ENCODE results near the gene SEPTIN5. TPM values are rescaled to one million over a fixed set of nuclear protein-coding genes. Genes with fewer than 3 reads are reported as not detected.

Gene SEPTIN5
- total and polyA plus RNA-seq, 12 donors = 56.5 to 218 (median 143) TPM

GRCh38 chr22:19744350-19745006 is 30.2 kb downstream of the SEPTIN5 start:
- WGBS, 2 donors = 87 to 90% methylated on average over 13 of the region's 13 CpGs
- Histone ChIP-seq H3K27me3 (no peaks in the 10 kb centered on the region), H3K36me3 (no peaks in the 10 kb centered on the region), H3K4me3 (no peak overlapping the region), H3K27ac (peak overlapping the region in 6 of 10 donors; percentile 29 to 74 (median 62)), H3K9me3 (no peaks in the 10 kb centered on the region), H3K4me1 (peaks cover 5 to 21% (median 10%) of the 10 kb centered on the region in 9 donors)
- DNase-seq (no peak), ATAC-seq (peak in 1 of 8 donors; percentile 3)
- intact Hi-C loops (cut with DNase I) = no loop called here
- TF ChIP-seq CTCF (IDR thresholded peaks at IDR 0.05) = no peak

GRCh38 chr22:19745155-19746101 is 31.1 kb downstream of the SEPTIN5 start:
- WGBS, 2 donors = 36 to 49% methylated on average over 24 of the region's 24 CpGs
- Histone ChIP-seq H3K4me3 (no peak overlapping the region), H3K27me3 (peaks cover 0 to 3% (median 0%) of the 10 kb centered on the region in 7 donors), H3K4me1 (peaks cover 5 to 21% (median 10%) of the 10 kb centered on the region in 9 donors), H3K9me3 (no peaks in the 10 kb centered on the region), H3K27ac (peak overlapping the region in 9 of 10 donors; percentile 6 to 74 (median 62)), H3K36me3 (no peaks in the 10 kb centered on the region)
- intact Hi-C loops (cut with DNase I) = no loop called here
- peak; percentile 80 to 95 (median 86) for ATAC-seq
- peak; percentile 74 to 79 for DNase-seq
- TF ChIP-seq CTCF (IDR thresholded peaks at IDR 0.05) = no peak

- H3K27ac ChIP-seq = no peak overlapping the region
- no peaks in the 10 kb centered on the region for H3K36me3 ChIP-seq
- peaks cover 0 to 10% (median 4%) of the 10 kb centered on the region in 7 donors for H3K27me3 ChIP-seq
- ATAC-seq (no peak), DNase-seq (no peak)
- H3K9me3 ChIP-seq = no peaks in the 10 kb centered on the region
- H3K4me3 ChIP-seq = no peak overlapping the region
- 87 to 89% methylated on average over 13 of the region's 13 CpGs for WGBS, 2 donors
- intact Hi-C loops (cut with DNase I) = no loop called here
- TF ChIP-seq CTCF (IDR thresholded peaks at IDR 0.05) = no peak
- H3K4me1 ChIP-seq = peaks cover 5 to 21% (median 10%) of the 10 kb centered on the region in 9 donors
Observed at GRCh38 chr22:19746726-19747125, 32.4 kb downstream of the SEPTIN5 start.

GRCh38 chr22:19747551-19747950 is 33.2 kb downstream of the SEPTIN5 start:
- intact Hi-C loops (cut with DNase I) = no loop called here
- Histone ChIP-seq H3K36me3 (no peaks in the 10 kb centered on the region), H3K27me3 (peaks cover 0 to 14% (median 4%) of the 10 kb centered on the region in 7 donors), H3K27ac (no peak overlapping the region), H3K4me1 (peaks cover 5 to 21% (median 10%) of the 10 kb centered on the region in 9 donors), H3K4me3 (no peak overlapping the region), H3K9me3 (no peaks in the 10 kb centered on the region)
- DNase-seq (no peak), ATAC-seq (no peak)
- TF ChIP-seq CTCF (IDR thresholded peaks at IDR 0.05) = no peak
- WGBS, 2 donors = 84 to 86% methylated on average over 12 of the region's 12 CpGs
